OCI-LY7 (cell line): ENCODE results near the gene PTPRS.

ENCODE experiments used
- EZH2phosphoT487 ChIP-seq: fragments of 200-600 bp; sonication (generic); IDR thresholded peaks from 2 replicates; pipeline ENCODE4 v1.6.1; 2018; ENCODE audit warnings: low read depth, borderline replicate concordance, mild to moderate bottlenecking, mixed run types, antibody characterized with exemption, low read length, moderate library complexity, mixed read lengths
- TF ChIP-seq, protein P1 (sequence below): fragments of 200-600 bp; sonication (generic); conservative IDR thresholded peaks from 2 replicates; pipeline ENCODE4 v1.5.1; 2014; ENCODE audit warnings: mild to moderate bottlenecking, antibody characterized with exemption, low read length, moderate library complexity, mixed read lengths

DNA sequence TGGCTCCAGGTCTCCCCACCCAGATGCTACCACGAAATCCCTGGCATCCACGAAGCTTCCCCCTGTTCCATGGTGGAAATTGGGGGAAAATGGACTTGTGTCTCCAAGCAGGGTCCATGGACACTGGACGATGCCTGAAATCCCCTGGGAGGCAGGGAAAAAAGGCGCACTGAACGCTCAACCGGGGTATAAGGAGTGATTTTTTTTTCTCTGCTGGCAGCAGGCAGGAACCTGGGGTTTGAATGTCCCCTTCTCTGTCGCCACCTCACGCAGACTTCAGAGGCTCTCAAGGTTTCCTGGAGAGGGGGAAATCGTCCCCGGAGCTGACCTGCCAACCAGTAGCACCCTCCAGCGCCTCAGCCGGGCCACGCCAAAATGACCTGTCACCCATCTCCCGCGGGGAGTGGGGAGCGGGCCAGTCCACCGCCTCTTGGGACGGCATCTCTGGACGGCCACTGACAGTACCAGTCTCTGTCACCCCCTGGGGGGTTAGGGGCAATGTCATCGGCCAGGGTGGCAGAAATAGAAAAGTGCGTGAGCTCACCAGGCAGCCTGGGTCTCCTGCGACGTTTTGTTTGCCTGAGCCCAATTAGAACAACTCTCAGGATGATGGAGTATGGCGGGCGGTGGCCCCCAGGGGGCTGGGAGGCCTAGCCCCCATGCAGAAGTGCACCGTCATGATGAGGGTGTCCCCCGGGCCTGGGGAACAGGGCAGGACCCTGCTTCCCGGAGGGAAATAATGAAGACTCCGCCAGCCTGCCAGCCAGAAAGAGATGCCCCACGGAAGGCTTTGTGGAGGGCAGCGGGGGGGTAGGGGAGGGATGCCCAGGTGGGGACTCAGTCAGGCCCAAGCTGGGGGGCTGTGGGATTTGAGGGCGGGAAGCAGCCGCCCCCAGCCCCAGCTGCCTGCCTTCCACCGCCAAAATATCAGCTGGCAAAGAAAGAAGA, 2.6 kb downstream of the PTPRS start:
- TF ChIP-seq, protein P1, sequence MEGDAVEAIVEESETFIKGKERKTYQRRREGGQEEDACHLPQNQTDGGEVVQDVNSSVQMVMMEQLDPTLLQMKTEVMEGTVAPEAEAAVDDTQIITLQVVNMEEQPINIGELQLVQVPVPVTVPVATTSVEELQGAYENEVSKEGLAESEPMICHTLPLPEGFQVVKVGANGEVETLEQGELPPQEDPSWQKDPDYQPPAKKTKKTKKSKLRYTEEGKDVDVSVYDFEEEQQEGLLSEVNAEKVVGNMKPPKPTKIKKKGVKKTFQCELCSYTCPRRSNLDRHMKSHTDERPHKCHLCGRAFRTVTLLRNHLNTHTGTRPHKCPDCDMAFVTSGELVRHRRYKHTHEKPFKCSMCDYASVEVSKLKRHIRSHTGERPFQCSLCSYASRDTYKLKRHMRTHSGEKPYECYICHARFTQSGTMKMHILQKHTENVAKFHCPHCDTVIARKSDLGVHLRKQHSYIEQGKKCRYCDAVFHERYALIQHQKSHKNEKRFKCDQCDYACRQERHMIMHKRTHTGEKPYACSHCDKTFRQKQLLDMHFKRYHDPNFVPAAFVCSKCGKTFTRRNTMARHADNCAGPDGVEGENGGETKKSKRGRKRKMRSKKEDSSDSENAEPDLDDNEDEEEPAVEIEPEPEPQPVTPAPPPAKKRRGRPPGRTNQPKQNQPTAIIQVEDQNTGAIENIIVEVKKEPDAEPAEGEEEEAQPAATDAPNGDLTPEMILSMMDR = no peak
- no peak for TF ChIP-seq EZH2phosphoT487
